ENCODE results near the gene ZNF620.
"Not testable (repeated sequence)": the region's sequence is repeated elsewhere in the genome, so short reads cannot be mapped to it uniquely, and the experiment has no call there.

Gene ZNF620

GRCh38 chr3:40458473-40458872, 47.4 kb upstream of the ZNF620 start:
- TF ChIP-seq EZH2phosphoT487 (conservative IDR thresholded peaks at IDR 0.05; ENCODE audit: low read length) (no peak), CTCF (IDR thresholded peaks at IDR 0.05; ENCODE audit: insufficient read depth, low read length, poor library complexity, severe bottlenecking) (no peak)
- no peak overlapping the region for H3K27ac ChIP-seq (ENCODE audit: low read depth, low read length)
- peaks cover 37% of the 10 kb centered on the region for H3K36me3 ChIP-seq (ENCODE audit: low read length)

GRCh38 chr3:40460481-40460880, 45.4 kb upstream of the ZNF620 start:
- Histone ChIP-seq H3K79me2 (ENCODE audit: insufficient read depth, low read length) (peaks cover 37% of the 10 kb centered on the region), H4K20me1 (ENCODE audit: low read depth, low read length) (peaks cover 31% of the 10 kb centered on the region), H3F3A (ENCODE audit: insufficient read depth) (peaks cover 30% of the 10 kb centered on the region), H3K36me3 (ENCODE audit: low read length) (peaks cover 49% of the 10 kb centered on the region)
- H3K27ac ChIP-seq (ENCODE audit: low read depth, low read length); H3K9ac ChIP-seq (ENCODE audit: low read length); H3K4me3 ChIP-seq (ENCODE audit: insufficient read depth, low read length, poor library complexity, severe bottlenecking); H3K4me2 ChIP-seq (ENCODE audit: low read depth, low read length, poor library complexity, severe bottlenecking); H2AFZ ChIP-seq (ENCODE audit: low read depth, low read length, severe bottlenecking); H3K27me3 ChIP-seq (ENCODE audit: low read length); H3K9me3 ChIP-seq (ENCODE audit: insufficient read depth, low read length); H3K9me2 ChIP-seq (replicated peaks; ENCODE audit: insufficient read depth, low read length): not testable (repeated sequence)

More at GRCh38 chr3:40458473-40458872, 47.4 kb upstream of the ZNF620 start:
- no peak overlapping the region for H2AFZ ChIP-seq (ENCODE audit: low read depth, low read length, severe bottlenecking)
- H4K20me1 ChIP-seq (ENCODE audit: low read depth, low read length): peaks cover 25% of the 10 kb centered on the region
- peaks cover 32% of the 10 kb centered on the region for H3K79me2 ChIP-seq (ENCODE audit: insufficient read depth, low read length)
- H3K4me2 ChIP-seq (ENCODE audit: low read depth, low read length, poor library complexity, severe bottlenecking): peak overlapping the region; percentile 79
- peak overlapping the region; percentile 89 for H3K9ac ChIP-seq (ENCODE audit: low read length)
- no peaks in the 10 kb centered on the region for H3K9me3 ChIP-seq (ENCODE audit: insufficient read depth, low read length)
- no peaks in the 10 kb centered on the region for H3K27me3 ChIP-seq (ENCODE audit: low read length)
- peak overlapping the region; percentile 73 for H3K4me3 ChIP-seq (ENCODE audit: insufficient read depth, low read length, poor library complexity, severe bottlenecking)
- H3F3A ChIP-seq (ENCODE audit: insufficient read depth): peaks cover 13% of the 10 kb centered on the region; the same call in 1 of the 2 replicates
- no peaks in the 10 kb centered on the region for H3K9me2 ChIP-seq (replicated peaks; ENCODE audit: insufficient read depth, low read length)

- Histone ChIP-seq H3K4me2 (ENCODE audit: low read depth, low read length, poor library complexity, severe bottlenecking) (no peak overlapping the region), H3K36me3 (ENCODE audit: low read length) (peaks cover 49% of the 10 kb centered on the region), H3K9me3 (ENCODE audit: insufficient read depth, low read length) (no peaks in the 10 kb centered on the region), H3K27me3 (ENCODE audit: low read length) (no peaks in the 10 kb centered on the region), H3F3A (ENCODE audit: insufficient read depth) (peaks cover 34% of the 10 kb centered on the region), H3K9ac (ENCODE audit: low read length) (no peak overlapping the region), H3K4me3 (ENCODE audit: insufficient read depth, low read length, poor library complexity, severe bottlenecking) (no peak overlapping the region), H2AFZ (ENCODE audit: low read depth, low read length, severe bottlenecking) (no peak overlapping the region), H3K79me2 (ENCODE audit: insufficient read depth, low read length) (peaks cover 37% of the 10 kb centered on the region), H3K27ac (ENCODE audit: low read depth, low read length) (no peak overlapping the region), H3K9me2 (replicated peaks; ENCODE audit: insufficient read depth, low read length) (no peaks in the 10 kb centered on the region), H4K20me1 (ENCODE audit: low read depth, low read length) (peaks cover 31% of the 10 kb centered on the region)
- TF ChIP-seq CTCF (IDR thresholded peaks at IDR 0.05; ENCODE audit: insufficient read depth, low read length, poor library complexity, severe bottlenecking) (no peak), EZH2phosphoT487 (conservative IDR thresholded peaks at IDR 0.05; ENCODE audit: low read length) (no peak)
Measured at GRCh38 chr3:40461161-40461560, 44.7 kb upstream of the ZNF620 start.

- H3K4me2 ChIP-seq (ENCODE audit: low read depth, low read length, poor library complexity, severe bottlenecking); H3K27me3 ChIP-seq (ENCODE audit: low read length); H3K27ac ChIP-seq (ENCODE audit: low read depth, low read length); H2AFZ ChIP-seq (ENCODE audit: low read depth, low read length, severe bottlenecking); H3K4me3 ChIP-seq (ENCODE audit: insufficient read depth, low read length, poor library complexity, severe bottlenecking); H3K9me2 ChIP-seq (replicated peaks; ENCODE audit: insufficient read depth, low read length); H3K9ac ChIP-seq (ENCODE audit: low read length); H3K9me3 ChIP-seq (ENCODE audit: insufficient read depth, low read length): not testable (repeated sequence)
- Histone ChIP-seq H3K79me2 (ENCODE audit: insufficient read depth, low read length) (peaks cover 29% of the 10 kb centered on the region), H3F3A (ENCODE audit: insufficient read depth) (peaks cover 49% of the 10 kb centered on the region), H3K36me3 (ENCODE audit: low read length) (peaks cover 59% of the 10 kb centered on the region), H4K20me1 (ENCODE audit: low read depth, low read length) (peaks cover 31% of the 10 kb centered on the region)
Measured at GRCh38 chr3:40462838-40463237, 43.0 kb upstream of the ZNF620 start.
